Activated CD8-positive, alpha-beta memory T cell treated with anti-CD3 and anti-CD28 coated beads, Interleukin-2, amount 50 U/mL, for 48 hours (primary cell): ENCODE data around the gene FOXN1.
A peak's percentile ranks its signal among the peaks of the same experiment; 100 is the strongest.

Experiments used
- DNase-seq: peaks from one replicate; pipeline ENCODE4 v3.0.0-alpha.2; 2020

Gene FOXN1

GRCh38 chr17:28478712-28479615 is 27.2 kb upstream of the FOXN1 start:
- DNase-seq: peak; percentile 33

GRCh38 chr17:28480278-28480677 is 25.9 kb upstream of the FOXN1 start:
- DNase-seq: no peak

DNA sequence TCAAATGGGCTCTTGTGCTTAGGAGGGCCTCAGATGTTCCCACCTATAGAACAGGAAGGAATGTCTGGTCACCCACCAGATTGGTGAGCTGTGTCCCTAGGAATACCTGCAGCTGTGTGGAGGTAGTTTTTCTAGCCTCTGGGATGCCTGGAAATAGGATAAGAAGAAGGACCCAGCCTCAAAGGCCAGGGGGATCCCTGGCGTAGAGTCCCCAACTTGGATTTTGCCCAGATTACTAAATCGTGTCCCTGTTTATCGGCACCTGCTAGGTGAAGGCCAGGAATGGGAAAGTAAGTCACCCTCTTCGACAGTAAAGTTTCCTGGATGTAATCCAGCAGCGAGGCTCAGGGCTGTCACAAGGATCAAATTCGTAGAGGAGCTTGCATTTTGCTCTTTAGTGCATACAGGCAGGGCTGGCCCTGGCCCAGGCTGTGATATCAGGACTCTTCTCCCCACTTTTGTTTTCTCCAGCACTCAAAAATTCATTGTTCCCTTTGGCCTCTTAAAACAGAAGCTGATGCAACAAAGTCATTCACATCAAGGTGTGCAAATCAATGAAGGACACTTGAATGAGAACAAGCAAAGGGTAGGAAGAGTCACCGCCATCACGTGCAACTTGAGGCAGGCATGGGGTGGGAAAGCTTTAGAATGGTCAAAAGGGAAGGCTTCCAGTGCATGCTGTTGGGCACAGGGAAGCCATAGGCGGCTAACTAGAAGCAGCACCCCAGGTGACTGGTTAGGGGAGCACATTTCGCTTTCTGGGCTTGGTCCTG is 25.2 kb upstream of the FOXN1 start:
- DNase-seq: no peak

DNA sequence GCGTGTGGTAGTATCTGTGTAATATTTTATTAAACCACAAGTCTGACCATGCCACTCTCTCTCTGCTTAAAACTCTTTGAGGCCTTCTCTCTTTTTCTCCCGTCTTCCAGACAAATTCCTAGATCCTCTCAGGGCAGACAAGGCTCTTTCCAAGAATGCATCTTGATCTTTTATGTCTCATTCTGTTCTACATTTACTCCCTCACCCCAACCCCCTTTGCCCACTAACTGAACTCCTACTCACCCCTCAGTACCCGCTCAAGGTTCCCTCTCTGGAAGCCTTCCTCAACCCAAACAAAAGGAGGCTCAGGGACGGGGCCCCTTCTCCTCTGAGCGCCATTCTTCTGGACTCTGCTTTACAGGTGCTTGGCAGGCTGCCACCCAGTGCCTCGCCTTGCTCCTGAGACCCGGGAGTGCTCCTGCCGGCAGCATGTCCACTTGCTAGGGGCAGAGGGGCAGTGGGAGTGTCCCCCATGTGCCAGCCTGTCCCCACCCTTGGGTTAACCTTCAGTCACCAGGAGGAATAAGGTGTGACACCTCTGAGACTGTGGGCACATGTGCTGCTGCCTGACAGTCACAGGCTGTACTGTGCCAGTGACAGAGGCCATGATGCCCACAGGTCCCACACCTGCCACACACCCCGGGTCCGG is 23.5 kb upstream of the FOXN1 start:
- DNase-seq: no peak

GRCh38 chr17:28484296-28484695 is 21.9 kb upstream of the FOXN1 start:
- no peak for DNase-seq

GRCh38 chr17:28485049-28485448 is 21.1 kb upstream of the FOXN1 start:
- DNase-seq: no peak

- no peak for DNase-seq
Observed at GRCh38 chr17:28487881-28488532, 18.1 kb upstream of the FOXN1 start.

DNA sequence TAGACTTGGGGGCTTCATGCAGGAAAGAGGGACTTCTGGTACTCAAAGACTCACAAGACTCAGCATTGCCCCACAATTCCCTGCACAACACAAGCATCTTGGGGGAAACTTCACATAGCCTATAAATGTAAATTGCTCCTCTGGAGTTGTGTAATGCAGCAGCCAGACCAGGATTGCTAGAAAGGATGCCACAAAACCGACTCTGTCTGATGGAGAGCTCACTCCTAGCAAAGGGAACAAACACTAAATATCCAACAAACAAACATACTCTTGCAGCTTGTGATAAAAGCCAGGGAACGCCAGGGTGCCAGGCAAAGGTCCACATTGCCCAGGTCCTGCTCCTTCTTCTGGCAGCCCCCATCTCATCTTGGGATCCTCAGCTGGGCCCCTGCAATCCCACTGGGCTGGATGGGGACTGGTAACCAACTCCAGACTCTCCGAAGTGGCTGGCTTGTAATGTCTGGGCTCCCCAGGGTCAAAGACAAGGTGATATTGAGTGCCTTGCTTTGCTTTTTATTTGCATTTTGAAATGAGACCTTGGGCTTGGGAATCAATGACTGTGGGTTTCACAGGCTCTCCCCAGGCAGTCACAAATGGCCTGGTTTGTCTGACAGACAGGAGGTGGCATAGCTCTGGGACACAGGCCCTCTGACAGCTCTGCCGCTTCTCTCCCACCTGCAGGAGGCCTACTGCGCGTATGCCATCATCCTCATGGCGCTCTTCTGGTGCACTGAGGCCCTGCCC is 17.4 kb upstream of the FOXN1 start:
- DNase-seq: no peak

GRCh38 chr17:28491286-28491685 is 14.9 kb upstream of the FOXN1 start:
- DNase-seq: no peak

DNA sequence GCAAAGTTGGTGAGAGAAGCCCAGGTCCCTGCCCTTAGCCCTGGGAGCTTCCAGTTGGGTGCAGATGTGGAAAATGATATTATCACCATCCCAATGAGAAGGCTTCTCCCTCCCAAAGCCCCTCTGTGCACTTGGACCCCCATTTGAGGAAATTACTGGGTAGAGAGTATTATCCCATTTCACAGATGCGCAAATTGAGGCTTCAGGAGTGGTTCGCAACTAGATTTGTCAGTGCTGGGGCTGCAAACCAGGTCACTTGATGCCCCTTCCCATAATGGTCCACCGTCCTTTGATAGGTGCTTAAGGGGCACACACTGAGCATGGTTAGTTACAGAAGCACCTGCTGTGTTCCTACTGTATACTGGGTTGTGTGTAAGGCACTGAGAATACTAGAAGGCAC is 14.3 kb upstream of the FOXN1 start:
- DNase-seq: no peak

DNA sequence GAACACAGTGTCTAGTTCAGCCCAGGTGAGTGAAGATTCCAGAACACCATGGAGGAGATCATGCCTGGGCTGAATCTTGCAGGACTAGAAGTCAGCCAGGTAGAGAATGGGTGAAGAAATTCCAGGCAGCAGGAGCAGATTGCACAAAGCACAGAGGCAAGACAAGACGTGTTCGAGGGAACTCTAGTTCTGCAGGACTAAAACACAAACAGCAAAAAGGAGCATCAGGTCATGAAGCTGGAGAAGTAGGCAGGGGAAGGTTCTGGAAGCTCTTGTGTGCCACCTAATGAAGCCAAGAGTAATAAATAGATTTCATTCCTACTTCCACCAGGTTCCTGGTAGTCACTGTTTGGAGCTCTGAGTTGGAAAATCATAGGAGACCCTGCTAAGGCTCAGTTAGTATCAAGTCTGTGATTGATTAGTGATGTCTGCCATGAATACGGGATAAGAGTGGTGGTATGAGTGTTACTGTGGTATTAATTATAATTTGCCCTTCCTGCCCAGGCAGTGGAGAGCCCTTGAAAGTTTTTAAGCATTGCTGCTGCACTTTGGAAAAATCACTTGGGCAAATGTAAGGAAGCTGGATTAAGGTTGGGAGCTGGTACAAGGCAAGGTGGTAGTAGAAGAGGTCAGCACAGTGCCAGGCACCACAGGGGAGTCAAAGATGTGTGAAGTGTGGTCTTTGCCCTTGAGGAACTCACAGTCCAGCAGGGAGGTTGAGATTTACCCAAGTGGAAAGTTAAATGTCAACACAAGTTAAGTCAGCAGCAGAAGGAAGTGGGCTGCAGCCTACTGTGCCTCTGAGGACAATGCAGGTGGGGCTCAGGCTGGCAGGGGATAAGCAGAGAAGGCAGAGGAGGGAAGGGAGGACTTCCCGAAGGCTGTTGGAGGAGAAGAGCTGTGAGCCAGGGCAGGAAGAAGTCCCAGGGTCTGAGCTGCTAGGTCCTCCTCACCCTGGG is 13.5 kb upstream of the FOXN1 start:
- no peak for DNase-seq

GRCh38 chr17:28493460-28493859 is 12.7 kb upstream of the FOXN1 start:
- DNase-seq: no peak

GRCh38 chr17:28494445-28495188 is 11.5 kb upstream of the FOXN1 start:
- DNase-seq: peak; percentile 93

- no peak for DNase-seq
Observed at GRCh38 chr17:28495635-28496034, 10.5 kb upstream of the FOXN1 start.

GRCh38 chr17:28497931-28498330 is 8.2 kb upstream of the FOXN1 start:
- no peak for DNase-seq

- DNase-seq: no peak
Observed at GRCh38 chr17:28498652-28499363, 7.3 kb upstream of the FOXN1 start.

GRCh38 chr17:28499364-28499664 is 6.8 kb upstream of the FOXN1 start:
- no peak for DNase-seq

DNA sequence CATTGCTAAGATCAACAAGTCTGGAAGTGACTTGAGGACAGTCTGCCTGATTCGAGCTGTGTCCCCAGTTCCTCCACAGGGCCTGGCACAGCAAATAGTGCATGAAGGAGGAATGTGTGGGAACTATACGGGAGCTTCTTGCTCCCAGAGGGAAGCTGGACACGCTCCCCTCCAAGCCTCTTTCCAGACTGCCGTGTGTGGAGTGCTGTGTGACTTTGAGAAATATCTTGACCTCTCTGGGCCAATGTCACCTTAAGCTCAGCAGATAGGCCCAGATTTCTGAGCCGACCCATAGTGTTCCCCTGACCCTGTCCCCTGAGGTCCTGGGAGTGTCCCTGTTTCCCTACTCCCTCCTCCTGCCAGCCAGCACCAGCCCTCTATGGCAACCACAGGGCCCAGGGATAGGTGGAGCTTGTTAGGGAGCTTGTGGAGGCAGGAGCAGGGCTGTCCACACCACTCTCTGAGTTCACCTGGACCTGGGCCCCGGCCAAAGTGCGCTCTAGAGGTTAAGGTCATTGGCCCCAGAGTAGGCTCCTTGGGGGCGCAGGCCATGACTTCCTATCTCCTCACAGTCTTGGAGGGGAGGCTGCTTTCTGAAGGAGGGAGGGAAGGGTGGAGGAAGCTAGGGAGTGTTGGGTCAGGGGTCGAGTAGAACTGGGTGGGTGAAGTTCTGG is 6.3 kb upstream of the FOXN1 start:
- no peak for DNase-seq

DNA sequence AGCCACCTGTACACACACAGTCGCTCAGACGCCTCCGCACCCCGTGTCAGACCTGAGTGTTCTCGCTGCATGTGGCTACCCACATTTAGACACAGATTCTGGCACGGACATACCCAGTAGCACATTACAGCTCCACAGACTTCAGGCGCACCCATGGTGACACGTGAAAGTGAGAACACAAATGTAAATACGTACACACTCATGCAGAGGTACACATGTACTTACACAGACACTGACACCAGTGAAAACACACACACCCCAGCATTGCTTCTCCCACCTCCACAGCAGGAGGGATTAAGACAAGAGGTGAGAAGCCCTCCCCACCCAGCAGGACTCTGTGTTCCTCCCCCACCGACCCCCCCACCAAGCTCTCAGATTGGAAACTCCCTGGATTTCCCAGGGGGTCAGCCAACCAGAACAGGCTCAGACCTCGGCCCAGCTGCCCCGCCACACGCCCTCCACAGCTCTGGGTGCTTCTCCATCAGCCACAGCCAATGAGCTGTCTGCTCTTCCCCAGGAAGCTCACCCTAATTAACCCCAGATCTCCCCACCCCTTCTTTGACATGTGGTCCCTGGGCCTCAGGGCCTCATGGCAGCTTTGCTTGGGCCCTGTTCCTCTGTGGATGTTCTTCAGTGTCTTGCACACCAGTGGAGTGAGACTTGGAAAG is 5.3 kb upstream of the FOXN1 start:
- no peak for DNase-seq
